Nephron progenitor cell (in vitro differentiated cells): ENCODE data around the gene PIPOX.
A peak's percentile ranks its signal among the peaks of the same experiment; 100 is the strongest.

ENCODE experiments used
- DNase-seq: peaks from one replicate; pipeline ENCODE4 v3.0.0; 2021
- H3K27ac Mint-ChIP-seq: 2 replicates; pipeline ENCODE4 v1.8.0; 2021; ENCODE audit warnings: mild to moderate bottlenecking, moderate library complexity, mixed read lengths
- H3K27me3 Mint-ChIP-seq: 2 replicates; pipeline ENCODE4 v1.8.0; 2021; ENCODE audit warnings: mild to moderate bottlenecking, low read depth, mixed read lengths; ENCODE audit not compliant: poor library complexity
- H3K36me3 Mint-ChIP-seq: 2 replicates; pipeline ENCODE4 v1.8.0; 2021; ENCODE audit warnings: low read depth, mixed read lengths
- H3K4me1 Mint-ChIP-seq: 2 replicates; pipeline ENCODE4 v1.8.0; 2021; ENCODE audit warnings: mixed read lengths
- H3K4me3 Mint-ChIP-seq: 2 replicates; pipeline ENCODE4 v1.8.0; 2021; ENCODE audit warnings: mild to moderate bottlenecking, moderate library complexity, mixed read lengths
- H3K9me3 Mint-ChIP-seq: 2 replicates; pipeline ENCODE4 v1.8.0; 2021; ENCODE audit warnings: mild to moderate bottlenecking, moderate library complexity, mixed read lengths
- TF ChIP-seq, protein P1 (sequence below): fragments of 200-600 bp; sonication (generic); IDR thresholded peaks from 2 replicates; pipeline ENCODE4 v1.5.0; 2021; ENCODE audit warnings: antibody characterized with exemption

Gene PIPOX

DNA sequence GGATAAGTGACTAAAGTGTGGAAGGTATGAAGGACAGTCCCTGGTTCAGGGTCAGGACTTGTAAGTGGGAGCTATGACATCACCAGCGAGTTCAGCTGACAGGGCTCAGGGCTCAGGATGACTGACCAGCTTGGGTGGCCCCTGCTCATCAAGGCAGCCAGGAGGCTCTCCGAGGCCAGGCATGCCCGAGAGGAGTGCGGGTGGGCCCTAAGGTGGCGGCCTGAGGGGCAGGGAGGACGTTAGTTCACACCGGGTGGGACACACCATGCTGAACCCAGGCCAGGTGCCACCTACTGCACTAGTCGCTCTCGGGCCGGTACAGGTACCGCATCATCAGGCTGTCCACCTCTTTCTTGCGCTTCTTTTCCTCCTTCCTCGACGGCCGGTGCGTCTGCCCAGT lies 36.5 kb downstream of the PIPOX start:
- no peaks in the 10 kb centered on the region for H3K9me3 Mint-ChIP-seq
- no peak for DNase-seq
- no peak overlapping the region for H3K4me3 Mint-ChIP-seq
- TF ChIP-seq, protein P1, sequence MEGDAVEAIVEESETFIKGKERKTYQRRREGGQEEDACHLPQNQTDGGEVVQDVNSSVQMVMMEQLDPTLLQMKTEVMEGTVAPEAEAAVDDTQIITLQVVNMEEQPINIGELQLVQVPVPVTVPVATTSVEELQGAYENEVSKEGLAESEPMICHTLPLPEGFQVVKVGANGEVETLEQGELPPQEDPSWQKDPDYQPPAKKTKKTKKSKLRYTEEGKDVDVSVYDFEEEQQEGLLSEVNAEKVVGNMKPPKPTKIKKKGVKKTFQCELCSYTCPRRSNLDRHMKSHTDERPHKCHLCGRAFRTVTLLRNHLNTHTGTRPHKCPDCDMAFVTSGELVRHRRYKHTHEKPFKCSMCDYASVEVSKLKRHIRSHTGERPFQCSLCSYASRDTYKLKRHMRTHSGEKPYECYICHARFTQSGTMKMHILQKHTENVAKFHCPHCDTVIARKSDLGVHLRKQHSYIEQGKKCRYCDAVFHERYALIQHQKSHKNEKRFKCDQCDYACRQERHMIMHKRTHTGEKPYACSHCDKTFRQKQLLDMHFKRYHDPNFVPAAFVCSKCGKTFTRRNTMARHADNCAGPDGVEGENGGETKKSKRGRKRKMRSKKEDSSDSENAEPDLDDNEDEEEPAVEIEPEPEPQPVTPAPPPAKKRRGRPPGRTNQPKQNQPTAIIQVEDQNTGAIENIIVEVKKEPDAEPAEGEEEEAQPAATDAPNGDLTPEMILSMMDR = no peak
- H3K27ac Mint-ChIP-seq = no peak overlapping the region
- peaks cover 5% of the 10 kb centered on the region for H3K27me3 Mint-ChIP-seq
- H3K36me3 Mint-ChIP-seq = peaks cover 26% of the 10 kb centered on the region
- H3K4me1 Mint-ChIP-seq = peaks cover 32% of the 10 kb centered on the region

DNA sequence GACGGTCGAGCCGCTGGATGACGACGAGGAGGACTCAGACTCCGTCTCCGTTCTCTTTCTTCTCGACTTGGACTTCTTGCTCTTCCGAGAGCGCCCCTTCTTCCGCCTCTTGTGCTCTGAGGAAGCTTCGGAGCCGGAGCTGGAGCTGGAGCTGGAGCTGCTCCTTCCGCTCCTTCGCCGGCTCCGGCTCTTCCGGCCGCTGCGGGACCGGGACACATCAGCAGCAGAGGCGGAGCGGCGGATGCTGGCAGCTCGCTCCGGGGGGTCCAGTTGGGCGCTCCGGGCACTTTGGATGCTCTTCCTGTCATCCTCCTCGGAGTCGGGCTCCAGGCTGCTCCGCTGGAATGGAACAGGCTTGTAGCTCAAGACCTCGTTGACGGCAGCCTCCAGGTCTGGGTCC lies 36.9 kb downstream of the PIPOX start:
- no peak for DNase-seq
- Mint-ChIP-seq H3K9me3 (no peaks in the 10 kb centered on the region), H3K4me3 (no peak overlapping the region), H3K4me1 (peaks cover 37% of the 10 kb centered on the region), H3K27ac (no peak overlapping the region), H3K36me3 (peaks cover 26% of the 10 kb centered on the region), H3K27me3 (peaks cover 5% of the 10 kb centered on the region)
- TF ChIP-seq, protein P1 = no peak

DNA sequence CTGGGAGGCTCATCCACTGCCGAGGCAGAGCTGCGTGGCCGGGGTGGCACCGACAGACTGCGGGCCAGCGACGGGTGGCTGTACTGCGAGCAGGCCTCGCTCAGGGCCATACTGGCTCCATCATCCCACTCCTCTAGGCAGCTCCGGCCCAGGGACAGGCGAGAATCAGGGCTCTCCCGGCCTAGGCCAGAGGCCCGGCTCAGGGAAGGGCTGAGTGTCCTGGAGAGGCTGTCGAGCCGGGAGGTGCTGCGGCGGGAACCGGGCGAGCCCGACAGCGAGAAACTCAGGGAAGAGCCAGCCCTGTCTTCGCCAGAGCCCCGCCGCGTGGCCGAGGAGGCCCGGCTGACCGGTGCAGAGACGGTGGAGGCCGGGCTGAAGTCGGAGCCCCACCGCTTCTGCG lies 37.4 kb downstream of the PIPOX start:
- TF ChIP-seq, protein P1 = no peak
- DNase-seq = no peak
- H3K27ac Mint-ChIP-seq = no peak overlapping the region
- no peaks in the 10 kb centered on the region for H3K9me3 Mint-ChIP-seq
- H3K4me3 Mint-ChIP-seq = no peak overlapping the region
- H3K4me1 Mint-ChIP-seq = peaks cover 41% of the 10 kb centered on the region
- peaks cover 5% of the 10 kb centered on the region for H3K27me3 Mint-ChIP-seq
- H3K36me3 Mint-ChIP-seq = peaks cover 26% of the 10 kb centered on the region

DNA sequence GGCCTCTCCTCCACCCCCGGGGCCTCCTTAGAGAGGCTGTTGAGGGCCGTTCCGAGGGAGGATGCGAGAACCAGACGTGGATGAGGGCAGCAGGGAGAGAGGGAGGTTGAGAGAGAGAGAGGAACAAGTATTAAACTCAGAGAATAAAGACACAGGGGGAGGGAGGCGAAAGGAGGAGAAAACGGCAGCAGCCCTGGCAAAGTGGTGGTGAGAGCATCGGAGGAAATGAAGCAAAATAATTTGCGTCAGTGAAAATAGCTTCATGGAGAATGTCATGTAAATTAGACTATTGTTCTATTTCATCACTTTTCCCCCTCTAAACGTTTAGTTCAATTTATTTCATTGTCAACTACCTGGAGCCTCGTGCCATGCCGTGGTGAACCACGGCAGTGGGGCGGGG lies 38.0 kb downstream of the PIPOX start:
- peaks cover 47% of the 10 kb centered on the region for H3K4me1 Mint-ChIP-seq

DNA sequence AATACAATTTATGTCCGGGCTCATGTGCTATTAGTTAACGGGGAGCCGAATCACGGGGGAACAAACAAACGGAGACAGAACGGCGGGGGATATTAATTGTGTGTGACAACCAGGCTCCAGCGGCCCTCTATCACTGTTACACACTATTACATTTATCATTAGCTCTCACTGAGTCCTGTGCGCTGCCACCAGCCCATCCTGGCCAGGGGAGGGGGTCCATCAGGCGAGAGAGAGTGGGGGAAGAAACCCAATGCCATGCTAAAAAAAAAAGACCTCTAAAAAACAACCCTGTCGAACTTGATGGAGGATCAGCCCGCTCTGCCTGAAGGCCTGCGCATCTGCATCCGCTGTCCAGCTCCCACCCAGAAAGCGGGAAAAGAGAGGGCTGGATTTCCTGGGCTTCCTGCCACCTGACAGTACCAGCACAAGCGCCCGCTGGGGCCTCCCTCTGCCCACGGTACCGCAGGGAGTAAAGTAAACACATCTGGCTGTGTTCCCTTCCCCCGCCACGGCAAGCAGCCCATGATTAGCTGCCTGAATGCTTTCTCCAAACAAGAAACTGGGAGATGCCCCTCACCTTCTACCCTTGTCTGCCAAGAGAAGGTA lies 41.7 kb downstream of the PIPOX start:
- Mint-ChIP-seq H3K36me3 (peaks cover 51% of the 10 kb centered on the region), H3K9me3 (no peaks in the 10 kb centered on the region), H3K4me3 (peak overlapping the region; percentile 52), H3K27ac (peak overlapping the region; percentile 88), H3K4me1 (peaks cover 77% of the 10 kb centered on the region), H3K27me3 (peaks cover 3% of the 10 kb centered on the region)
- peak; percentile 46 for DNase-seq
- TF ChIP-seq, protein P1 = no peak

More for the DNA sequence above, 38.0 kb downstream of the PIPOX start:
- Mint-ChIP-seq H3K27ac (no peak overlapping the region), H3K9me3 (no peaks in the 10 kb centered on the region), H3K4me3 (no peak overlapping the region), H3K36me3 (peaks cover 26% of the 10 kb centered on the region), H3K27me3 (peaks cover 6% of the 10 kb centered on the region)
- DNase-seq = no peak
- TF ChIP-seq, protein P1 = no peak

DNA sequence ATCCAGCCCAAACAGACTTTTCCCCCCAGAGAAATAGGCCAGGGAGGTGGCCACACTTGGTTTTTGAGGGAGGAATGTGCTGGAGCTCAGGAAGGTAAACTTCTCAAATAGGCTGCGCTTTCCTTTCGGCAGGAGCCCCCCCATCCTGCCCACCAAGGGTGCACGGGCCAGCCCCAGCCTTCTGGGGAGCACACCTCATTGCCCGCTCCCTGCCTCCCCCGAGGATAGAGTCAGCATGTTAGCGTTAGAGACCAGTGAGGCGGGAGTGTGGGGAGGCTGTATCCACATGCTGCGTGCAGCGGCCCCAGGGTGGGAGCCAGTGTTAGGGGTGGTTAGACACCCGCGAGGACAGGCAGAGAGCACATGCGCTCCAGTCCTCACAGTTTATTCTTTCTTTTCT lies 42.3 kb downstream of the PIPOX start:
- no peak for DNase-seq
- peaks cover 3% of the 10 kb centered on the region for H3K27me3 Mint-ChIP-seq
- peak overlapping the region; percentile 52 for H3K4me3 Mint-ChIP-seq
- H3K4me1 Mint-ChIP-seq = peaks cover 78% of the 10 kb centered on the region
- TF ChIP-seq, protein P1 = no peak
- H3K36me3 Mint-ChIP-seq = peaks cover 46% of the 10 kb centered on the region
- H3K27ac Mint-ChIP-seq = peak overlapping the region; percentile 88
- H3K9me3 Mint-ChIP-seq = no peaks in the 10 kb centered on the region
